NCI-H345 treated with DMSO at 0.1 percent for 48 hours (cell line): ENCODE results near the gene CUL9.

Experiments used
- DNase-seq: peaks from one replicate; lab custom pipeline; 2025; ENCODE audit not compliant: unreplicated experiment; lab: John Stamatoyannopoulos, UW

CUL9 gene

GRCh38 chr6:43226192-43226851 is 44.3 kb downstream of the CUL9 start:
- DNase-seq, result no peak

GRCh38 chr6:43228951-43229802 is 47.2 kb downstream of the CUL9 start, which contains the start of gene DNPH1:
TSS of gene DNPH1 (minus strand) at chr6:43229481. CDS start at chr6:43229456, 25 bp downstream.
- peak; percentile 14 for DNase-seq

- no peak for DNase-seq
Measured at GRCh38 chr6:43229803-43230620, 48.0 kb downstream of the CUL9 start.

DNA sequence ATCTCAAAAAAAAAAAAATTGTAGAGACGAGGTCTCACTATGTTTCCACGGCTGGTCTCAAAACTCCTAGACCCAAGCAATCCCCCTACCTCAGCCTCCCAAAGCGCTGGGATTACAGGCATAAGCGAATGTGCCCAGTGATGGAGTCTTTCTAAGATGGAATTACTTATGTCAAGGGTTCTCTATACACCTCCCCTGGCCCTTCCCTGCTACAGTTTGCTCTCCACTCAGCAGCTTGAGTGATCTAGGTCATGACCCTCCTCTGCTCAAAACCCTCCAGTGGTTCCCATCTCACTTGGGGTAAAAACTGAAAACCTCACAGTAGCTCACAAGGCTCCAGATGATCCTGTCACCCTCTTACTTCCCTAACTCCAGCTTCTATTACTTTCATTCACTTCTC is 49.1 kb downstream of the CUL9 start:
- DNase-seq, result no peak

GRCh38 chr6:43231735-43232450 is 49.9 kb downstream of the CUL9 start:
- DNase-seq, result no peak

DNA sequence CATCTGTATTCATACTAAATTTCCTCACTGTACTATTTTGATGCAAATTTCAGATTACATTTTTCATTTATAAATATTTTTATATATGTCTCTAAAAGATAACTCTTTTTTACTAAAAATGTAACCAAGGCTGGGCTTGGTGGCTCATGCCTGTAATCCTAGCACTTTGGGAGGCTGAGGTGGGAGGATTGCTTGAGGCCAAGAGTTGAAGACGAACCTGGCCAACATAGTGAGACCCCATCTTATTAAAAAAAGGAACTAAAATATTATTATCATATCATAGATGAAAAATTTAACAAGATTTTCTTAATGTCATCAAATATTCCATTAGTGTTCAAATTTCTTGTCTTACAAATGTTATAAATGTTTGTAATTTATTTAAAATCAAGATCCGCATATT is 53.8 kb downstream of the CUL9 start:
- DNase-seq, result no peak

- no peak for DNase-seq
Measured at GRCh38 chr6:43239054-43239453, 57.1 kb downstream of the CUL9 start.

DNA sequence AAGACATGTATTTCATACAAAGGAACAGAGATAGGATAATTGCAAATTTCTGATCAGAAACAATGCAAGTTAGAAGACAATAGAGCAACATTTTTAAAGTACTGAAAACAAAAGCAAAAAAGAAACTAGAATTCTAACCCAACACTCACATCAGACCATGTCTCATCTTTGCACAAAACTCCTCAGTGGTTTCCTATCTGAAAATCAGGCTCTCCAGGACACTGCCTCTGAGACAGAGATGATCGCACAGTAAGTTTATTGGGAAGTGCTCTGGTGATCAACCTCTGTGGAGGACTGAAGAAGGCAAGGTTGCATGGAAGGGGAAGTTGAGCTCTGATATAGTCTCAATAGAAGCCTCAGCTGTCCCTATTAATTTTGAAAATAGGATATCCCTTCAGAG is 59.0 kb downstream of the CUL9 start:
- DNase-seq, result no peak

DNA sequence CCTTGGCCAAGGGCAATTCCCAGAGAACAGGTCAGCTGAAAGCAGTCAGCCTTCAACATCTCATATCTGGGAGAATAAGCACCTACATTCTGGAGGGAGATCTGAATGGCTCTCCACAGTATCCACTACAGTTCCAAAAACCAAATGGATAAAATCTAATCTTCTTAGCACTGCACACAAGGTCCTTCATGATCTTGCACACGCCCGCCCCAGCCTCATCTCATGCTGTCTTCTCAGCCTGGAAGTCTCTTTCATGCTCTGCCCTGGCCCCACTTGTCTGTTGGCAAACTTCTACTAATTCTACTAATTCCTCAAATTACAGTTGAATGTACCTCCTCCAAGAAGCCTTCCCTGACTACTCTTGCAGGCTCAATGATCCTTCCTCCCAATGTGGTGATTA is 59.5 kb downstream of the CUL9 start:
- no peak for DNase-seq

DNA sequence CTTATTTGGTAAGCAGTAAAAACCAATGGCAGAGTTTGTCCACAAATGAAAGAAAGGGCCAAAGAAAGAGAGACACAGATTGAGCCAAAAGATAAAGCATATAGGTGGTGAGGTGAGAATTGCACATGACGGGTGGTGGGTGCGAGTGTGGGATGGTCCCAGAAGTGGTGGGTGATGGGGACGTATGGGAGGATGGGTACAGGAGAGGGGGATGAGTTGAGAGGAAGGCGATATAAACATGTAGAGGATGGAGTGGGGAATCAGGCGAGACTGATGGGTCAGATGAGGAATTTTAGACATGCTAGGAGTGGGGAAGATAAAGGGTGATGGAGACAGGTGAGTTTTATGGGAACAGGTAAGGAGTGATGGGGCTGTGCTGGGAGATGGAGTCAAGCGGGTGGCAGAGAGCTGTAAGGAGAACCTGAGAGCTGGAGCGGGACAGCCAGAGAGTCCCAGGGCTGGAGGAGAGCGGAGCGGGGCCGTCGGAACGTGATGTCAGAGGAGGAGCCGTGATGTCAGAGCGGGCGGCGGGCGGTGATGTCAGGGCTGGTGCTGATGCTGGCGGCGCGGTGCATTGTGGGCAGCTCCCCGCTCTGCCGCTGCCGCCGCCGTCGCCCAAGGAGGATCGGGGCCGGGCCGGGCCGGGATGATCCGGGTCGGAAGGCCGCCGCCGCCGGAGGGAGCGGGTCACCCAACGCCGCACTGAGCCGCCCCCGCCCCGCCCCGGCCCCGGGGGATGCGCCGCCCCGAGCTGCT is 61.1 kb downstream of the CUL9 start, which contains the start of gene TTBK1:
Gene TTBK1, plus strand, starts transcription at position 574 of the 756 bp plus-strand sequence. CDS start 3,180 bp downstream, outside the sequence.
- DNase-seq, result peak; percentile 30

DNA sequence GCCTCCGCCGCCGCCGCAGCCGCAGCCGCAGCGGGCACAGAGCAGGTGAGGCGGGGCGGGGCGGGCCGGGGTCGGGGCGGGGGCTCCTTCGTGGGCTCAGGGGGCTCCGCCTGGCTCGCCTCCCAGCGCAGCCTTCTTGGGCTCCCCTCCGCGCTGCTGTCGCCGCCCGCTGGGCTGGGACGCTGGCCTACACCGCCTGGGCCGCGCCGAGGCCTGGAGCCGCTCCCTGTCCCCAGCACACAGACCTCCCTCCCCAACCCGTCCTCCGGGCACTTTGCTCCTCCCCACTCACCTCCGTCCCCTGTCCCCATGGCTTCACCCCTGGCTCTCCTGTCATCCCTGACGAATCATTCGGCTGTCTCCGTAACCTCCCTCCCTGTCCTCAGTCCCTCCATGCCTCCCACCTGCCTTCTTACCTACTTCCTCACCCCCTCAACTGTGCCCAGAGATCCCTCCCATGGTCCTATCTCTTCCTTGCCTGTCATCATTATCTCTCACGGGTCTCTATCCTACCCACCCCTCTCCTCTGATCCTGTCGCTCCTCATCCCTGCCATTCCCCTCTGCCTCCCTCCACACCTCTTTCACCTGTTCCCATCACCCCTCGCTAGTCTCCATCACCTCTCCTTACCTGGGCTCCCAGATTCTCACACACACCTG is 61.8 kb downstream of the CUL9 start:
- DNase-seq, result no peak

GRCh38 chr6:43246301-43247113 is 64.5 kb downstream of the CUL9 start:
- peak; percentile 40 for DNase-seq

GRCh38 chr6:43247114-43247999 is 65.4 kb downstream of the CUL9 start:
- DNase-seq, result peak; percentile 72

DNA sequence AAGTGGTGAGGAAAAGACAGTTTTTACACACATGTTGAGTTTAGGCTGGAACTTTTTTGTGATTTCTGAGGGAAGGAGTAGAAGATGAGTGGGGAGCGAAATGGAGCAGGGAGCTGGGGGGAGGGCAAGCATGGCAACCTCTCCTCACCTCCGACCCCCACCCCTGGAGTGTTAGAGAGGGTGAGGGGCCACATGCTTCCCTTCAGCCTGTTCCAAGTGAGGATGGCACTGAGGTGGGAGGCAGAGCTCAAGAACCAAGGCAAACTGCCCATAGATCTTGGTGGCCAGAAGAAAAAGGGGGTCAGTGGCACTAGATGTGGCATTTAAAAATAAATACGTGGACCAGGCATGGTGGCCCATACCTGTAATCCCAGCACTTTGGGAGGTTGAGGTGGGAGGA is 66.1 kb downstream of the CUL9 start:
- no peak for DNase-seq

DNA sequence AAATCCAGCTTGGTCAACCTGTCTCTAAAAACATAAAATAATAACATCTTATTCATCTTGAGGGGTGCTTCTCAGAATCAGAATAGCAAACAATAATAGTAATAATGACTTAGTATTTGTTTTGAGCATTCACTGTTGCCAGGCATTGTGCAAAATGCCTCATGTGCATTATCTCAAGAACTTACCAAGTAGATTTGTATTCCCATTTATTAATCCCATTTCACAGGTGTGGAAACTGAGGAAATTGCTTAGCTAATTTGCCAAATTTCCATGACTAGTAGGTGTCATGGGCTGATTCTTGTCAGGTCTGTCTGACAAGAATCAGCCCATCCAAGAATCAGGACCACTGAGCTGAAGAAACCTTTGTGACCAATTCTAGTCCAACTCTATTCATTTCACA is 66.8 kb downstream of the CUL9 start:
- DNase-seq, result no peak

DNA sequence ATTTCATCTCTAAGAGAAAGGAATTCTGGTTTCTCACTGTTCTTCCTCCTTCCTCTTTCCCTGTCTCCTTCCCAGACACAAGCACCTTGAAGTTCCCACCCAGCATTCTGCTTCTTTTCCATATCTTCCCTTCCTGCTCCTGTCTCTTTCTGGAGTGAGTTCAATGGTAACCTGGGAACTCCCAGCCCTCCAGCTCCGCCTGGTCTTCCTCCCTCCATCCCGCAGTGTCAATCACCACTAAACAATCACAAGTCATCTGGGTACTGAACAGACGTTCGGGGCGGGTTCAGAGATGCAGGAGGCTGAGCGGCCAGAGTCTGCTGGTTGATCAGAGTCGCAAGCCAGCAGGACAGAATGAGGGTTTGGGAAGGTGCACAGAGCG is 69.0 kb downstream of the CUL9 start:
- DNase-seq, result no peak

DNA sequence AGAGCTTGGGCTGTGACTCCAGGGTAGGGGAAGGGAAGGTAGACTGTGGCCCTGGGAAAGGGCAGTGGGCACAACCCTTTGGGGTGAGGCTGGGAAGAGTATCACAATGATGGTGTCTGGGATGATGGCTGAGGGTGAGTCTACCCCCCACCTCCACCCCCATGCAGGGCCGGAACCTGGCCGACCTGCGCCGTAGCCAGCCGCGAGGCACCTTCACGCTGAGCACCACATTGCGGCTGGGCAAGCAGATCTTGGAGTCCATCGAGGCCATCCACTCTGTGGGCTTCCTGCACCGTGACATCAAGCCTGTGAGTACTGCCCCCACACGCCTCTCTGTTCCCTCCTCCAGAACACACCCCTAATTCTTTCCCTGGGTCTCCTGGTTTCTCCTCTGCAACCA is 71.4 kb downstream of the CUL9 start:
- no peak for DNase-seq
